GM21825 (cell line): ENCODE measurements around the gene TMEM116.
A peak's percentile ranks its signal among the peaks of the same experiment; 100 is the strongest.
"Not testable (repeated sequence)": the region's sequence is repeated elsewhere in the genome, so short reads cannot be mapped to it uniquely, and the experiment has no call there.

ENCODE experiments used
- ATAC-seq: cut with Tn5 transposase; IDR thresholded peaks from one replicate; pipeline ENCODE4 v1.9.1; 2021; ENCODE audit warnings: mild to moderate bottlenecking, moderate library complexity; ENCODE audit not compliant: unreplicated experiment

The TMEM116 gene

GRCh38 chr12:112012775-112013600 is at the start of gene TMEM116, which contains the start of gene ERP29:
Gene TMEM116 (minus strand): TSS chr12:112013165. CDS start chr12:112005270, 7,895 bp downstream.
Gene ERP29 (plus strand): TSS chr12:112013426. CDS start chr12:112013466, 40 bp downstream.
- peak; percentile 65 for ATAC-seq

- no peak for ATAC-seq
These were observed 48.2 kb upstream of the TMEM116 start for GRCh38 chr12:112061137-112061536.

DNA sequence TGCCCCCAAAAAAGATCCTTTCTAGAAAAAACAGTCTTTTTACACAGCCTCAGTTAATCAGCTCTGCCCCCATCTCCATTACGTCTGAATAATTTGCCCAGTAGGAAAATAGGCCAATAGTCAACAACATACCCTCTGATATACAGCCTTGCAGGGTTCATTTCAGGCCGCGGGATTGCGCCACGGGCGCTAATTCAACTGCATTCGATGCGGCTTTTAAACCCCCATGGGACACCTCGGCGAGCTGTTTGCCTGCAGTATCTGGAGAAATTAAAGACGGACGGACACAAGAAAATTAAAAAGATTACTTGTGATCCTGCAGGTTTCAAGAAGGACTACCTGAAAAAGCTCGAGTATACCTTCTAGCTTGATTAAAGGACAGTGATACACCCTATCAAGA is 36.4 kb upstream of the TMEM116 start:
- no peak for ATAC-seq

DNA sequence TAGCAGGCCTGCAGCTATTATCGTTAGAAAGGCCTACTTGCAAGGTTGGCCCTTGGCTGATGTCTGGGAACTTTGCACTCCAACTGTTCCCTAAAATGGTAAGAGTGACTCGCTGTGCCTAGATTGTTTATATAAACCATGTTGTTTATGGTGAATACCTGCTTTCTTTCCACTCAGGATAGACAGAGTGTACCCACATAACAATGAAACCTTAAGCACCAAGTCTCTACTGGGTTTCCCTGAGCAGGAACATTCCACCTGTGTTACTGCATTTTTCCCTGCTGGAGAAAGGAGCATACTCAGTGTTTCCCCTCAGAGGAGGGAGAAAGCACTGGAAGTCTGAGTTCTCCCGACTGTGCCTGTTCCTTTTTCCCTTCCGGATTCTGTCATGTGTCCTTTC is 33.0 kb upstream of the TMEM116 start:
- ATAC-seq = no peak

DNA sequence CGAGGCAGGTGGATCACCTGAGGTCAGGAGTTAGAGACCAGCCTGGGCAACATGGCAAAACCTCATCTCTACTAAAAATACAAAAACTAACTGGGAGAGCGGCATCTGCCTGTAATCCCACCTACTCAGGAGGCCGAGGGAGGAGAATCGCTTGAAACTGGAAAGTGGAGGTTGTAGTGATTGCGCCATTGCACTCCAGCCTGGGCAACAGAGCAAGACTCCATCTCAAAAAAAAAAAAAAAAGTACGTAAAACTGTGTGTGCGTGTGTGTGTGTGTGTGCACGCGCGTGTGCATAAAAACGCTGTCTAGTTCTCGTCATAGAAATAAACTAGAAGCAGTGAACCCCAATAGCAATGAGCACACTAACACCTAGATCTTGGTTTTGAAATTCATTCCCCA is 23.6 kb upstream of the TMEM116 start:
- not testable (repeated sequence) for ATAC-seq

GRCh38 chr12:112035219-112035785 is 22.3 kb upstream of the TMEM116 start:
- ATAC-seq = no peak

- ATAC-seq = no peak
These were observed 19.3 kb upstream of the TMEM116 start for GRCh38 chr12:112032292-112032691.

DNA sequence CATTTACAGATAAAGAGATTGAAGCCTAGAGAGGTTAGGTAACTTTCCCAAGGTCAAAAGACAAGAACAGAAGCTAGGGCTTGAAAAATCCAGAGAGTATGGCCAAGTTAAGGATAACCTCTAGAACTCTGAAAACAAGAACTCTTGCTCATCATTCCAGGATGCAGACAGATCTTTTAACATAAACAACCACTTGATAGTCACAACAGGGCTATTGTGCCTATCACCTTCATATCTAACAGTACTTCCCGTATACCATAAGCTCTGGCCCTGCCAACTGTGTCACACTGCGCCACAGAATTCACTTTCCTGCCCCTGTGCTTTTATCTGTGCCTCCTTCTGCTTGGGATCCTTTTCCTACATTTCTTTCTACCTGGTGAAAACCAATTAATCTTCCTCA is 18.5 kb upstream of the TMEM116 start:
- ATAC-seq = no peak

GRCh38 chr12:112029301-112029700 is 16.3 kb upstream of the TMEM116 start:
- no peak for ATAC-seq

- no peak for ATAC-seq
These were observed 12.9 kb upstream of the TMEM116 start for GRCh38 chr12:112025808-112026375.

- ATAC-seq = no peak
These were observed 10.9 kb upstream of the TMEM116 start for GRCh38 chr12:112023759-112024396.

DNA sequence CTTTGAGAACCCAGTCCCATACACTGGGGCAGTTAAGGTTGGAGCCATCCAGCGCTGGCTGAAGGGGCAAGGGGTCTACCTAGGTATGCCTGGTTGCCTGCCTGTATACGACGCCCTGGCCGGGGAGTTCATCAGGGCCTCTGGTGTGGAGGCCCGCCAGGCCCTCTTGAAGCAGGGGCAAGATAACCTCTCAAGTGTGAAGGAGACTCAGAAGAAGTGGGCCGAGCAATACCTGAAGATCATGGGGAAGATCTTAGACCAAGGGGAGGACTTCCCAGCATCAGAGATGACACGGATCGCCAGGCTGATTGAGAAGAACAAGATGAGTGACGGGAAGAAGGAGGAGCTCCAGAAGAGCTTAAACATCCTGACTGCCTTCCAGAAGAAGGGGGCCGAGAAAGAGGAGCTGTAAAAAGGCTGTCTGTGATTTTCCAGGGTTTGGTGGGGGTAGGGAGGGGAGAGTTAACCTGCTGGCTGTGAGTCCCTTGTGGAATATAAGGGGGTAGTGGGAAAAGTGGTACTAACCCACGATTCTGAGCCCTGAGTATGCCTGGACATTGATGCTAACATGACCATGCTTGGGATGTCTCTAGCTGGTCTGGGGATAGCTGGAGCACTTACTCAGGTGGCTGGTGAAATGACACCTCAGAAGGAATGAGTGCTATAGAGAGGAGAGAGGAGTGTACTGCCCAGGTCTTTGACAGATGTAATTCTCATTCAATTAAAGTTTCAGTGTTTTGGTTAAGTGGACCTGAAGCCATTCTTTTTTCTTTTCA is 9.5 kb upstream of the TMEM116 start:
- no peak for ATAC-seq

DNA sequence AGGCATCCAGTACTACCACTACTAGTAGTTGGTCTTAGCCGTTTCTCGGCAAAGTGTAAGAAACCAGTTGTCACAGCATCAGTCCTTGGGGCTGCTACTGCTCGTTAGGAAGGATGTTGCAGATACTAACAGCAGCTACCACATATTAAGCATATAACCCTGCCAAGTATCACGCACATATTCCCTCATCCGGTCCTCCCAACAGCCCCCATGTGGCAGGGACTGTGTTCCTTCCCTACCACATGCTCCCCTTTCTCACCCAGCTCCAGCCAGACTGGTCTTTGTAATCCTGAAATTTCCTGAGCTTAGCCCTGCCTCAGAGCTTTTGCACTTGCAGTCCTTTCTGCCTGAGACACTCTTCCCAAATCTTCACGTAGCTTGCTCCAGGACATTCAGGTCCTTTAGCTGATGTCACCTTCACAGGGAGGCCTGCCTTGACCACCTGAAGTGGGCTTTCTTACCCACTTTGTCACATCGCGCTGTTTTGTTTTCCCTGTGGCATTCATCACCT is 8.0 kb upstream of the TMEM116 start:
- ATAC-seq = no peak

DNA sequence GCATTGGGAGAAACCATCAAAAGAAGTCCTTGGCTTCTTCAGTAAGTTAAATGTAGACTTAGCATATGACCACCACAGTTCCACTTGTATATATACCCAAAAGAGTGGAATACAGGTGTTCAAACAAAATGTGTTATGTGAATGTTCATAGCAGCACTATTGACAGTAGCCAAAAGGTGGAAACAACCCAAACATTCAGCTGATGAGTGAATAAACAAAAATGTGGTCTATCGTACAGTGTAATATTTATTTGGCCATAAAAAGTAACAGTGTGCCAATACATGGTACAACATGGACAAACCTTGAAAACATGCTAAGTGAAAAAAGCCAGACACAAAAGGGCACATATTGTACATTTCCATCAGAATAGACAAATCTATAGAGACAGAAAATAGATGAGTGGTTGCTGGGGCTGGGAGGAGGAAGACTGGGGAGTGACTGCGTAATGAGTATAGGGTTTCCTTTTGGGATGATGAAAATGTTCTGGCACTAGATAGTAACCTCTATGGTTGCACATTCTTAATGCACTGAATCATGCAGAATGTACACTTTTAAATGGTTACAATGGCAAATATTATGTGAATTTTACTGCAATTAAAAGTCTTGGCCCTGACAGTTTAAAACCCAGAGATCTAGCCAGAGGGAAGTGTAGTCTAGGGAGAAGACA is 5.7 kb upstream of the TMEM116 start:
- ATAC-seq = no peak

- ATAC-seq = no peak
These were observed 4.1 kb upstream of the TMEM116 start for GRCh38 chr12:112017041-112017440.

- no peak for ATAC-seq
These were observed 3.0 kb upstream of the TMEM116 start for GRCh38 chr12:112015938-112016337.

- peak; percentile 22 for ATAC-seq
These were observed 837 bp upstream of the TMEM116 start for GRCh38 chr12:112013601-112014402.

GRCh38 chr12:112011685-112012084 is 1.3 kb downstream of the TMEM116 start:
- ATAC-seq = no peak
